ENCODE data around the gene FBRS.
A peak's percentile ranks its signal among the peaks of the same experiment; 100 is the strongest.
"Not testable (repeated sequence)": the region's sequence is repeated elsewhere in the genome, so short reads cannot be mapped to it uniquely, and the experiment has no call there.

FBRS gene

DNA sequence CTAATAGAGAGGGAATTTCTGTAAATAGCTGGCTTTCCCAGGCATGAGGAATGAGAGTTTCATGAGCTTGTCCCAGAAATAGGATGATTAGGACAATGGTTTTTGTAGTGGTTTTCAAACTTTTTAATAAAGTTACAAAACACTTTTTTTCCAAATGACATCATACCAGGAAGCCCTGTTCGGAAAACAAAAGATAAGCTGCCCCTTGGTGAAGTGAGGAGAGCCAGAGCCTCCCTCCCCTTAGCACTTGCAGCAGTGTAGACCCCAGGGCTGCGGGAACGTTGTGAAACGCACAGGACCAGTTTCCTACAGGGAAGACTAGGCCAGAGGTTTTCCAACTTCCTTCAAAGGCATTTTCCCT, 7.6 kb downstream of the FBRS start:
- no peak for DNase-seq

DNA sequence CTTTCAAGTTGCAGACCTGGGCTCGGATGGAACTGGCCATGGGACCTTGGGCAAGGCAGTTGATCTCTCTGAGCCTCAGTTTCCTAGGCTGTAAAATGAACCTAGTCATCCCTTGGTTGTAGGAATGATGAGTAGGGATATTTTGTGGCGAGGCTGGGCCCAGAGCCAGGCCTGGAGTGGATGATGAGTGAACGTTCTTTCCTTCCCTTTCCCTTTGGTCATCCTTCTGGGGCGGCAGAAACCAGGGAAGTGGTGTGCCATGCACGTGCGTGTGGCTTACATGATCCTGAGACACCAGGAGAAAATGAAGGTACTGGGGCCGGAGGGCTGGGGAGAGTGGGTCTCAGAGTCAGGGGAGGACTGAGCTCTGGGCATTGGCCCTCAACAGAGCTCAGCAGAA, 8.4 kb downstream of the FBRS start:
- no peak for DNase-seq

DNA sequence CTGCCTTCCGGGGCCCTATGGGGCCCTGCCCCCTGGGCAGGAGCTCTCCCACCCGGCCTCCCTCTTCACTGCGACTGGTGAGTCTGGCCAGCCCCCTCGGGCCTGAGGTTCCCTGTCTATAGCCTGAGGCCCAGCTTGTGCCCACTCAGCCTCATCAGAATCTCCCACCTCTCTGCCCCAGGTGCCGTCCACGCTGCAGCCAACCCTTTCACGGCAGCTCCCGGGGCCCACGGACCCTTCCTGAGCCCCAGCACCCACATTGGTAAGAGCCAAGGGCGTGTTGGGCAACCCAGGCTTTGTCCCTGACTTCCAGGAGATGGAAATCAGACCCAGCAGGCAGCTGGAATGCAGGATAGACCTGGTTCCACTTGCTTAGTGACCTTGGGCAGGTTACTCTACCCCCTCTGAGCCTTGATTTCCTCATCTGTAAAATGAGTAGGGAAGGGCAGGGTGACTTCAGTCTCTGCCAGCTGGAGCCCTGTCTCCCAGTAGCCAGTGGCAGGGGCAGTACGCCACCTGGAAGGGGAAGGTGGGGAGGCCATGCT, 9.2 kb downstream of the FBRS start:
- DNase-seq, result no peak

DNA sequence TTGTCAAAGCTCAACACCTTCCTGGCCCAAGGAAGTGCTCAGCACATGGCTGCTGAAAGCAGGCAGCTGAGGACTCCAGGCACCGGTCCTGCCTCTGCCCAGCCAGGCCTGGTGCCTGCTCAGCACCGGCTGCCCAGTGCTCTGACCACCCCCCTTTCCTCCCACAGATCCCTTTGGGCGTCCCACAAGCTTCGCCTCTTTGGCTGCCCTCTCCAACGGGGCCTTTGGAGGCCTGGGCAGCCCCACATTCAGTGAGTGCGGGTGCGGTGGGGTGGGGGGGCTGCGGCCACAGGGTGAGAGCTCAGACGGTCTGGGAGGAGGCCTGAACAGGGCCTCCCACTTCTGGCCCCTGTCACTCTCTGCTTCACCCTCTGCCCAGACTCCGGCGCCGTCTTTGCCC, 10.2 kb downstream of the FBRS start:
- no peak for DNase-seq

DNA sequence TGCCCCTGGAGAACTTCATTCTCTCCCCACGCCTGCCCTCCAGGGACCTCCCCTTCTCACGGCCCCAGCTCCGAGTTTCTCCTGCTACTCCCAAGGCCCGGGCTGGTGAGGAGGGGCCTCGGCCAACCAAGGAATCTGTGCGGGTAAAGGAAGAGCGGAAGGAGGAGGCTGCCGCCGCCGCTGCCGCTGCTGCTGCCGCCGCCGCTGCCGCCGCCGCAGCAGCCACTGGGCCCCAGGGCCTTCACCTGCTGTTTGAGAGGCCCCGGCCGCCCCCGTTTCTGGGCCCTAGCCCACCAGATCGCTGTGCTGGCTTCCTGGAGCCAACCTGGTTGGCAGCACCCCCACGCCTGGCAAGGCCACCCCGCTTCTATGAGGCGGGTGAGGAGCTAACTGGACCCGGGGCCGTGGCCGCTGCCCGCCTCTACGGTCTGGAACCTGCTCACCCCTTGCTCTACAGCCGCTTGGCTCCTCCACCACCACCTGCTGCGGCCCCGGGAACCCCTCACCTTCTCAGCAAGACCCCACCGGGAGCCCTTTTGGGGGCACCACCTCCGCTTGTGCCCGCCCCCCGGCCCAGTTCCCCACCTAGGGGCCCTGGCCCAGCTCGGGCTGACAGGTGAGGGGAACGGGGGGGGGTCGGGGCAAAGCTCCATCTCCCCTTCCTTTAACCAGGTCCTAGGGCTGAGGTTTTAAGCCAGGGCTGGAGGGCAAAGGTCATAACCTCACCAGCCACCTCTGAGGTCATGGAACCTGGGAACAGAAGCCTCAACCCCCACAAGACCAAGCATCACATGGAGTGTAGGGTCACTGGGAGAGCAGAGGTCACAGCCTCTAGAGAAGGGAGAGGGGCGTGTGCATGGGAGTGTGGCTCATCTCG, 11.0 kb downstream of the FBRS start:
- no peak for DNase-seq

DNA sequence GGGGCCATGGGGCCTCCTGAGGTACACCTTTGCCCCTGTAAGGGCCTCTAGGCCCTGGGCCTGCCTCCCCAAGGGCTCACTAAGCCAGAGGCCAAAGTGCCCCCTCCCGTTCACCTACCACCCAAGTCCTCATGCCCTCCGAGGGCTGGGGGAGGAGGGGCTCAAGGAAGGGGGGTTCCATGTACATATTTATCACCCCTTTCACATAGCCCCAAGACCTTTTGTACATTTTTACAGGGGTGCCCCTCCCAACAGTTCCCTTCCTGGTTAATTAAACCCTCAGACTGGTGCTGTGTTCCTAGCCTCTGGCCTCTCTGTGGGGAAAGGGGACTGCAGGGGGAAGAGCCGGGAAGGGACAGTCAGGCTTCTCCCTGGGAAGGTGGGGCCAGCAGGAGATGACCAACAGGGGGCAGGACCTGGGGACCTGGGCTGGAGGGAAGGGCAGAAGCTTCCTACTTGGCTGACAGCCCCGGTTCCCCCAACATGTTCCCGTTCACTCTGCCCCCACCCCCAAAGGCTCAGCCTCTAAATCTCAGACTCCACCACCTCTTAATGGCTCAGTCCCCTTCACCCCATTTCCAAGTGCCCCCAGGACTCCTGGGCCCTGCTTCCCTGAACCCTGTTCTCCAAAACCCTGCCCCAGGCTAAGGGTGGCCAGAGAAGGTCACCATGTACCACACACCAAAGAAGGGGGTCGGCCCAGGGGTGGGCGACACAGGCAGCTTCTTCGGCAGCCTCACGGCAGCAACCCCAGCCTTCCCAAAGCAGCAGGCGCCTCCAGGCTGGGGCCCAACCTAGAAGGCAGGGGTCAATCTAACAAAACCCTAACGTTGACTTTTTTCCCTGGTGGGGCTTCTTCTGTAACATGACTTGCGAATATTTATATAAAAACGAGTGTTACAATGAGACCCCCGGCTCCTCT, 11.9 kb downstream of the FBRS start:
- DNase-seq, result no peak

DNA sequence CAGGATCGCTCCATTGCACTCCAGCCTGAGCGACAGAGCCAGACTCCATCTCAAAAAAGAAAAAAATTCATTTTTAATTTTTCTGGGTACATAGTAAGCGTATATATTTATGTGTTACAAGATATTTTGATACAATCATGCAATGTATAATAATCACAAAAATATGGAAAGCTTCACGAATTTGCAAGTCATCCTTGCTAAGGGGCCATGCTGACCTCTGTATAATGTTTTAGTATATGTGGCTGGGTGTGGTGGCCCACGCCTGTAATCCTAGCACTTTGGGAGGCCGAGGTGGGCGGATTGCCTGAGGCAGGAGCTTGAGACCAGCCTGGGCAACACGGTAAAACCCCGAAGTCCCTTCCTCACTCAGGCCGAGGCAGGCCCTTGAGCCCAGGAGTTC, 16.9 kb downstream of the FBRS start:
- DNase-seq, result no peak

DNA sequence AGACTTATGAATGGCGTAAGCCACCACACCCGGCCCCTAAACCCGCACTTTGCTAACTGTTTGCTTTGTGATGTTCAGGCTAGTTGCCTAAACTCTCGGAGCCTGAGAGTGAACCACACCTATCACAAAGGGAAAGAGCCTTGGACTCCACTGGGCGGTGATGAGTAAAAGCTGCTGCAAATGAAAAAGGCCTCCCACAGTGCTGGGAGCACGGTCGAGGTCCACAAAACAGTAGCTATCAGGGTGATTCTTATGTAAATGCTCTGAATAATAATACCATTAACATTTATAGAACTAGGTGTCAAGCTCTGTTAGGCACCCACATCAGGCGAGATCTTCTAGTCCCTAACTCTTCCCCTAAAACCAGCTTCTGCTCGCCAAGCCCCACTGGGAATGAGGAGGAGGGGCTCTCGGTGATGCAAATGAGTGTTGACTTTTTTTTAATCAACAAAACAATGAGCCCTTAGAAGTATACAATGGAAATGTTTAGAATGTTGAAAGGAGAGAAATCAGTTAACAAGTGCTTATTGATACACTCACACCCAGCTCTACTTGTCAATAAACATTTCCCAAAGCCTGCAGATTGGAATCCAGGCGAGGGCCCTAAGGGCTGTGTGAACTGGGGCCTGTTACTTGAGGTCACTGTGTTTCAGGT, 19.8 kb downstream of the FBRS start:
- DNase-seq, result no peak

DNA sequence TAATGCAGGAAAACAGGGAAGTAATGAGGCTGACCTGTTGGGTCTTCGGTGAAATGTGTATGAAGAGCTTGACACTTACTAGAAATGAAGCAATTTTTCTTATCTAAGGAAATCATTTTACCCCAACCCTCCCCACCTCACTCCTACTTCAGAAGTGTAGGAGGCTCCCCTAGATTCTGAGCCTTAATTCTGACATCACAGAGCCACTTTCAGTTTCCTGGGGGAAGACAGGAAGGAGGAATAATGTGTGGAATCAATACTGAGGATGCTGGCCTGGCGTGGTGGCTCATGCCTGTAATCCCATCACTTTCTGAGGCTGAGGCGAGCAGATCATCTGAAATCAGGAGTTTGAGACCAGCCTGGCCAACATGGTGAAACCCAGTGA, 20.3 kb downstream of the FBRS start:
- no peak for DNase-seq

DNA sequence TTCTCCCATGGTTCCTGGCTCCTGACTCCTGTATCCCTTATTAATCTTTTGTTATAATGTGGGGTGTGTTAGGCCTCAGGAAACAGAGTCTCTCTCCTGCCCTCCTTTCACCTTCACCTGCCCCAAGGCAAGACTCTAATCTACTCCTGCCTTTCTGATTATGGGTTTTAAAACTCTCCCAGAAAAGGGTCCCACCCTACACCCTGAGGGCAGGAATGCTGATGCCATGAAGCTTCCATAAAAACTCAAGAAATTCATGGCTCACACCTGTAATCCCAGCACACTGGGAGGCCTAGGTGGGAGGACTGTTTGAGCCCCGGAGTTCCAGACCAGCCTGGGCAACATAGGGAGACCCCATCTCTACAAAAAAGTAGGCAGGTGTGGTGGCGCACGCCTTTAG, 22.1 kb downstream of the FBRS start:
- no peak for DNase-seq

DNA sequence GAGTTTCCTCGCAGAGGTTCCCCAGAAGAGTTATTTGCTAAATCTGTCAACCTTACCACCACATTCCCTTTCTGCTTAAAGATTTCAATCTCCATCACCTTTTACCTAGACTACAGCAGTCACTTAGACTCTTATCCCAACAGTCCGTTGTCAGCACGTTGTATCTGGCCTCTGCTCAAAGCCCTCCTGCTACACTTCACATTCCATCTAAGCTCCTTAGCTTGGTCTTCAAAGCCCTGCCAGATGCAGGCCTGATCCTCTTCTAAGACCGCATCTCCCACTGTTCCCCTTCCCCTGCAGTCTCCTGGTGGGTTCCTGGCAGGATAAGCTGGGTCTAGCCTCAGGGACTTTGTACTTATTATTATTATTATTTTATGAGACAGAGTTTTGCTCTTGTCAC, 30.5 kb downstream of the FBRS start:
- no peak for DNase-seq

DNA sequence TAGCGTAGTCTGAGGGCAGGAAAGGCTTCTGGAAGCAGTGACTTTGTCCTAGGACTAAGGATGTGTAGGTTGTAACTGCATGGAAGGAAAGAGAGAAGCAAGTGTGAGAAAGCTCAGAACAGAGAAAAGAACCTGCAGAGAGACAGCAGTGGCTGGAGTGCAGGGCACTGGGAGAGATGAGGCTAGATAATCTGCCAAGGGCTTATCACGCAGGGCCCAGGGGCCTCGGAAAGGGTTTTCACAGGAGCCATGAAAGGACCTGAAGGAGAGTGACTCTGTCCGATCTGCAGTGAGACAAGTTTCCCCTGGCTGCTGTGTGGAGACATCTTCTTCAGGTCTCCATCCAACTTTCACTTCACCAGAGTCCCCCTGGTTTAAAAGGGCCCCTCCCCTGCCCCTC, 33.7 kb downstream of the FBRS start:
- no peak for DNase-seq

DNA sequence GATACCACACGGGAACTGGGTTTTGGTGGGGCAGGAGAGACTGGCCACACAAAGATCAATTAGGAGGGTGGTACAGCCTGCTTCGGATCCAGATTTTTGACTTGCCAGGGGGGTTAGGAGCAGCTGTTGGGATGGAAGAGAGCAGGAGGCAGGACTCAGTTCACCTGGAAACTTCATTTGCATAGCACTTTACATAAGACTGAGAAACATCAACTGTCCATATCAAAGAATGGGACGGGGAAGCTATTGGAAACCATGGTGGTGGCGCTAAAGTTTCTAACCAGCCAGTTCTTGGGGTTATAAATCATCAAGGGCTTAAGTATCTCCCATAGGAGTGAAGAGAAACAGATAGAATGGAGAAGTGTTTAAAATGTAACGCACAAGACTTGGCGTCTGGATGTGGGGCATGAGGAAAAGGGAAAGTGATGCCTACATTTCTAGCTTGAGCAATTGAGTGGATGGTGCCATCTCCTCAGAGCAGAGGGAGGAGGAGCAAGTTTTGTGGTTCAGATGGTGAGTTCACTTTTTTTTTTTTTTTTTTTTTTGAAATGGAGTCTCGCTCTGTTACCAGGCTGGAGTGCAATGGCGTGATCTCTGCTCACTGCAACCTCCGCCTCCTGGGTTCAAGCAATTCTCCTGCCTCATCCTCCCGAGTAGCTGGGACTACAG, 34.3 kb downstream of the FBRS start:
- DNase-seq, result no peak

DNA sequence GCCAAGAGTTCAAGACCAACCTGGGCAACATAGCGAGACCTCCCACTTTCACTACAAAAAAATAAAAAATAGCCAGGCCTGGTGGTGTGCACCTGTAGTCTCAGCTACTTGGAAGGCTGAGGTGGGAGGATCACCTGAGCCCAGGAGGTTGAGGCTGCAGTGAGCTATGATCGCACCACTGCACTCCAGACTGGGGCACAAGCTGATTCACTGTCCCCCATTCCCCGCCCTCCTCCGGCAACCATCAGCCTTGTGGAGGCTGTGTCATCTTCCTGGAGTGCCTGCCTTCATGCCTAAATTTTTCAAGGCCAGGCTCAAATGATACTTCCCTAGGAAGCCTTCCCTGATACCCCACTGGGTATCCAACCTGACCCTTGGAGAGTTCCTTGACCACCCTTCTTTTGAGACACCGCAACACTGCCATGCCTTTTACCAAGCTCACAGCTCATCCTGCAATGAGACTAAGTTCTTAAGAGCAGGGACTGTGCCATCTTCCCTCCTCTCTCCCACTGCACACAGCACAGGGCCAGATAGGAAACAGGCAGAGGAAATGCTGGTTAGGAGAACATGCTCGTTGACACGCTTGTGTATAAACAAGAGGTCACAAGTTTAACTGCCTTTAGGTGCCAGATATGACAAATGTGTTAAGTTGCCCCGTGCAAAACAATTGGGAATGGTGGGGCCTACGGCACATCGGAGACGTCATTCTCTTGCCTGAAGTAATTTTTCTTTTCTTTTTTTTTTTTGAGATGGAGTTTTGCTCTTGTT, 36.9 kb downstream of the FBRS start:
- no peak for DNase-seq

DNA sequence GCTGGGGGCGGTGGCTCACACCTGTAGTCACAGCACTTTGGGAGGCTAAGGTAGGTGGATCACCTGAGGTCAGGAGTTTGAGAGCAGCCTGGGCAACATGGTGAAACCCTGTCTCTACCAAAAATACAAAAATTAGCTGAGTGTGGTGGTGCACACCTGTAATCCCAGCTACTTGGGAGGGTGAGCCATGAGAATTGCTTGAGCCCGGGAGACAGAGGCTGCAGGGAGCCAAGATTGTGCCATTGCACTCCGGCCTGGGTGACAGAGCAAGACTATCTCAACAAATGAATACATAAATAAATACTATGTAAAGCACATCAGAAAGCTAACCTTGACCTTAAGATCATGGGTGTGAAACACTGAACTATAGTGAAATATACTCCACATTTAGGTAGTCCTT, 38.4 kb downstream of the FBRS start:
- DNase-seq, result not testable (repeated sequence)

DNA sequence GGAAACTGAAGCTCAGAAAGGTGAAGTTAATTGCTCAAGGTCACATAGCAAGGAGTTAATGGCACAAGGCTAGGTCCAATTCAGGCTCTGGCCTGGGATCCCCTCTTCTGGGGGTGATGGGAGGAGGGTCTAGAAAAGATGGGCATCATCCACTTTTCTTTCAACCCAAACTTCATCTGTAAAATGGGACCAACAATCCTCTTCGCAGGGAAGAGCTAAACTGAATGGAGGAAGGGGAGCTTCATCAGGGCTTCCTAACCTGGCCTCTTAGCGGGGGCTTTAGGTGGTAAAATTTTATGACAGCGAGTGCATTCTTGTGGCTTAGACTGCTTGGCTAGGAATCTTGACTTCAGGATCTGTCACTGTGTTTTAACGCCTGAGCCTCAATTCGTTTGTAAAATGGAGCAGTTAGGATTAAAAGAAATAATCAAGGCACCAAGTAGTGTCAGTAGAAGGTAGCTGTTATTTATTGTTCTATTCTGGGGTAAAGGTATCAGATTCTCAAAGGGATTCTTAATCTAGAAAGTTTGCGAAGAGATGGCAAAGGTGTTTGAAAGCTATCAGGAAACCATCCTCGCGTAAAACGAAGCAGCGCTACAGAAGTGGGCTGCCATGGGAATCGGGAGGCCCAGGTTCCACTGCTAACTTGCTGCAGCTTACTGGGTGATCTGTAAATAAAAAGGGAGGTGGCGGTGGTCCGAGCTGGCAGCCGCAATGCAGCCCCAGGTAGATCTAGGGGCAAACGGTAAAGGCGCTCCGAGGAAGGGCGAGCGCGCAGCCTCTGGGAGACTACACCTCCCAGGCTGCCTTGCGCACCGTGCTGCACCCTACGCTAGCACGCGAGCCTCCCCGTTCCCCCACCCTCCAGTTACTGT, 39.3 kb downstream of the FBRS start:
- peak; percentile 98 for DNase-seq

DNA sequence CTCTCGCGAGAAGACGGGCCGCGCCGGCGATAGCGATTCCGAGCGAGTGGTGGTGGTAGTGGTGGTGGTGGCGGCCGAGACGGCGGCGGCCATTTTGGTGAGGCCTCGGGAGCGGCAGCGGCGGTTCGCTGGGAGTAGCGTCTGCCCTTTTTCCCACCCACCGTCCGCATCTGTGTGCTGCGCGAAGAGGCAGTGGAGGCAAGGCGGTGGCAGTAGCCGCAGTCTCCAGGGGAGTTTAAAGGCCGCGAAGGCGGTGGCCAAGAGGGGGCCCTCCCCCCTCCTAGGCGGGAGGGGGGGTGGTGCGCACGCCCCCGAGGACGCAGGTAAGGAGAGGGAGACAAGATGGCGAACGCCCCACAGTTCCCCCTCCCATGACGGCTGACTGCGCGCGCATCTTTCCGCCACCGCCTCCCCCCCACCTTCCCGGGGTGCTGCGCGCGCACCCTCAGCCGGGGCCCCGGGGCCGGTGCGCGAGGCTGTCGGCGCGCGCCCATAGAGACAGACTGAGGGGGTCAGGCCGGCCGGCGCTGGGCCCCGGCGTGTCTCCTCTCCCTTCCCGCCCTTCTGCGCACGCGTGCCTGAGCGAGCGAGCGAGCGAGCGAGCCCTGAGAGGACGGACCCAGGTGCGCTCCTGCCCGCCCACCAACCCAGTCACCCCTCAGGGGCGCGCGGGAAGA, 40.0 kb downstream of the FBRS start:
- peak; percentile 95 for DNase-seq

DNA sequence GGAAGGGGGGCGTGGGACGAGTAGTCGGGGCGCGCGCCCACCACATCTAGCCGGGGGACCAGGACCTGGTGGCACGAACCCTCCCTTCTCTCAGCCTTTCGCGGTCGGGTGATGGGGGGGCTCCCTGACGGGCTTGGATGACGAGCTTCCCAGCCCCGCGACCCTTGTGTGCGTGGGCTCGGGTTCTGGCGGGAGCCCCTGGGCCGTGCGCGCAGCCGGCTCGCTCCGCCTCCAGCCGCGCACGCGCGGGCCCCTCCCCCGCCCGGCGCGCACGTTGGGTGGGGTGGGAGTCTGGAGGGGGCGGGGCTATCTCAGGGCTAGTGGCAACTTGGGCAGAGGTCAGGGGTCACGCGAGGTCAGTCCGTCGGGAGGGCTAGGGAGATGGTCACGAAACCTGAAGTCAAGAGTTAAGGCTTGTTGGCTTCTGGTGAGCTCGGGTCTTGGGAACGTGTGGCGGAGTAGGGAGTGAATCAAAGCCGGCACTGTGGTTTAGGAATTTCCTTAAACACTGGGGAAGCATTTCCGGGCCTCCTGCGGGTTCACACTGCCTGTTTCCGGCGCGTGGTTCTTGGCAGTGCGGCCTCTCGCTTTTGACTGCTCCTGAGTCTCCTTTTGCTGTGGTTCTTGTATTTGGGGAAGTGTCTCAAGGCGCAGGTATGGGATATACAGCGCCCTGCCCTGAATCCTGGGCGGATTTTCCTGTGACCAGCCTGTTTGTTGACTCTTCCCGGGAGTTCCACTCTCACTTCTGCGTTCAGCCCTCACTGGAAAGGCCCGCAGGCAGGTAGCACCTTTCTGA, 40.8 kb downstream of the FBRS start, which contains the start of gene SRCAP:
TSS of gene SRCAP (plus strand) at position 356 of the 799 bp plus-strand sequence. CDS start 1,654 bp downstream, outside the sequence.
- peak; percentile 87 for DNase-seq

DNA sequence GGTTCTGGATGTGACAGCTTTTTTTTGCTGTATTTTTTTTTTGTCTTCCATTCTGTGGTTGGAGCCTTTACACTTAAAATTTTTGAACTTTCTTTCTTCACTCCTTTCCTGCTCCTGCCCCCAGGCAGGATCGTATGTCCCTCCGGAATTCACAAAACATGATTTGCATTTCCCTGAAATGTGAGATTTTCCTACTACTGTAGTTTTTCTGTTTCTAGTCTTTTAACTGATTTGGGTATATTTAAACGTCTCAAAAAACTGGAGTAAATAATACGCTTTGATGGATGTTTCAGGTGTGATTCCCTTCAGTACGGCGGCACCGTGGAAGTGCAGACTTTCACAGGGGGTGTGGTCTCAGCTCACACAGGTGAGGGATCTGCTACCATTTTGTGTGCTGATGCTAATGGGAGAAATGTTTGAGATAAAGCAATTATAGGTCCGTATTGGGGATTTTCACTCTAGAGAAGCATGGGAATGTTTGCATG, 41.4 kb downstream of the FBRS start:
- DNase-seq, result no peak

Measured in NCI-H146 (cell line).